H1 (cell line): ENCODE results near the gene C2orf42. TPM values are rescaled to one million over a fixed set of nuclear protein-coding genes. Genes with fewer than 3 reads are reported as not detected.

Experiments
- GTF2F1 ChIP-seq: IDR thresholded peaks from 2 replicates; pipeline ENCODE4 v1.6.1; 2012; ENCODE audit warnings: low read depth, low read length, improper control_type of control experiment, borderline replicate concordance
- JUN ChIP-seq: IDR thresholded peaks from 2 replicates; pipeline ENCODE4 v1.6.1; 2011; ENCODE audit warnings: low read depth, mild to moderate bottlenecking, improper control_type of control experiment, low read length
- MAFK ChIP-seq: IDR thresholded peaks from 2 replicates; pipeline ENCODE4 v1.6.1; 2012; ENCODE audit warnings: low read depth, mild to moderate bottlenecking, improper control_type of control experiment, low read length
- POLR2A ChIP-seq, 2 experiments: IDR thresholded peaks; 1 replicate in 1 of 2; 2 replicates in 1 of 2; pipeline ENCODE4 v1.6.1; 2011; ENCODE audit warnings: low read depth in 2 of 2, low read length in 2 of 2, mild to moderate bottlenecking in 2 of 2; ENCODE audit errors: control extremely low read depth in 1 of 2
- RXRA ChIP-seq: IDR thresholded peaks from 2 replicates; pipeline ENCODE4 v1.6.1; 2011; ENCODE audit warnings: low read depth, mild to moderate bottlenecking, low read length, moderate library complexity; ENCODE audit not compliant: insufficient read depth
- SP1 ChIP-seq: IDR thresholded peaks from 2 replicates; pipeline ENCODE4 v1.6.1; 2011; ENCODE audit warnings: low read depth, low read length
- TCF12 ChIP-seq: IDR thresholded peaks from 2 replicates; pipeline ENCODE4 v1.6.1; 2011; ENCODE audit warnings: low read depth, mild to moderate bottlenecking, low read length
- TEAD4 ChIP-seq: IDR thresholded peaks from 2 replicates; pipeline ENCODE4 v1.6.1; 2012; ENCODE audit warnings: low read depth, low read length, inconsistent platforms, mixed read lengths
- polyA plus RNA-seq, 7 experiments: library from polyadenylated mRNA; depleted of rRNA in 3 of 7; stranded (reverse) in 5 of 7; unstranded in 2 of 7; fragments of >200 nt in 5 of 7; fragments of 200-250 nt in 2 of 7; gene quantifications; 1 replicate in 5 of 7; 2 replicates in 1 of 7; 4 replicates in 1 of 7; pipeline versions ENCODE4 v1.2.1 to v1.2.3, GENCODE V29; 2011 to 2013; ENCODE audit warnings: missing spikeins in 2 of 7, mixed read lengths in 2 of 7
- total RNA-seq: library from RNA; stranded (reverse); fragmentation: NEBNext Ultra II Directional; extraction: Animal tissue kit (Norgen Biotek cat#: 25700); gene quantifications from 2 replicates; pipeline ENCODE4 v1.2.1, GENCODE V29; 2021

Gene C2orf42
- total and polyA plus RNA-seq, 2 of the 8 experiments (the other 6 are each of a cell fraction or from before 2014, with no cell fraction given) = 3.9 to 10.7 TPM

GRCh38 chr2:70115646-70116442, 75.0 kb downstream of the C2orf42 start (continued):
- no peak for TF ChIP-seq POLR2A (IDR thresholded peaks at IDR 0.05; ENCODE audit: control extremely low read depth in 1 of 2, low read depth in 2 of 2, low read length in 2 of 2)
- no peak for TF ChIP-seq SP1
- no peak for TF ChIP-seq GTF2F1
- no peak for TF ChIP-seq RXRA
- TF ChIP-seq JUN = no peak
- TF ChIP-seq TEAD4 = no peak
- no peak for TF ChIP-seq TCF12
- TF ChIP-seq MAFK = no peak
